Adrenal gland (tissue), 12 donors: ENCODE results near the gene ANXA10. TPM values are rescaled to one million over a fixed set of nuclear protein-coding genes. Genes with fewer than 3 reads are reported as not detected.

Experiments
- DNase-seq, 7 donors: peaks; one replicate each; pipeline ENCODE4 v3.0.0-alpha.2; 2019 to 2020
- H3K27ac ChIP-seq, 5 donors: fragments of 200-600 bp; sonication (generic) in 4 of 5; 1 replicate in 3 of 5; 2 replicates in 2 of 5; pipeline versions ENCODE4 v1.5.1 to v1.8.0; 2016 to 2020; ENCODE audit warnings: mild to moderate bottlenecking in 1 of 5
- H3K27me3 ChIP-seq: fragments of 200-600 bp; 2 replicates; pipeline ENCODE4 v1.8.0; 2021
- H3K36me3 ChIP-seq, 2 donors: fragments of 200-600 bp; replicated peaks in 1 of 2; 1 replicate in 1 of 2; 2 replicates in 1 of 2; pipeline versions ENCODE4 v1.5.1 to v1.8.0; 2018 to 2022
- H3K4me1 ChIP-seq, 2 donors: fragments of 200-600 bp; replicated peaks in 1 of 2; 1 replicate in 1 of 2; 2 replicates in 1 of 2; pipeline versions ENCODE4 v1.5.1 to v1.8.0; 2018 to 2021
- H3K4me3 ChIP-seq, 4 donors: fragments of 200-600 bp; sonication (generic) in 3 of 4; one replicate each; pipeline ENCODE4 v1.5.1; 2016 to 2018
- H3K9me3 ChIP-seq, 3 donors: fragments of 200-600 bp; sonication (generic) in 1 of 3; replicated peaks in 1 of 3; 1 replicate in 2 of 3; 2 replicates in 1 of 3; pipeline versions ENCODE4 v1.5.1 to v1.8.0; 2016 to 2021
- POLR2A ChIP-seq, 2 donors: fragments of 450-650 bp; IDR thresholded peaks; one replicate each; pipeline ENCODE4 v1.6.1; 2017; ENCODE audit warnings: antibody characterized with exemption in 2 of 2, mild to moderate bottlenecking in 2 of 2, moderate library complexity in 1 of 2
- WGBS, 4 donors: extraction: QIAGEN DNeasy Blood & Tissue Kit in 2 of 4; methylation state at CpG; one replicate each; pipeline versions ENCODE4 v1.1.5 to v1.1.7; 2013 to 2017; 5-methylcytosine and 5-hydroxymethylcytosine counted together
- intact Hi-C, 2 donors: fragments of 100-400 bp; cut with DNase I; formaldehyde crosslinking; loops; one replicate each; pipeline versions ENCODE4 v1.14.1 to v1.15.0; 2022 to 2023
- polyA plus RNA-seq, 3 donors: library from polyadenylated mRNA; stranded (reverse); fragments of 200-250 nt in 2 of 3; fragments of 350-450 nt in 1 of 3; fragmentation: Illumina TruSeq in 1 of 3; extraction: RNeasy Lipid Tissue Mini Kit (QIAGEN cat#74804) in 1 of 3; gene quantifications; one replicate each; pipeline ENCODE4 v1.2.3, GENCODE V29; 2013 to 2014
- total RNA-seq, 9 donors: library from RNA; depleted of rRNA in 4 of 9; stranded (reverse); fragments of >200 nt in 4 of 9; fragments of 120-200 nt in 1 of 9; fragmentation: NEBNext Ultra II Directional in 1 of 9; extraction: Animal tissue kit (Norgen Biotek cat#: 25700) in 1 of 9; gene quantifications; one replicate each; pipeline versions ENCODE4 v1.1.0 to v1.2.4, GENCODE V29; 2013 to 2023
- TF ChIP-seq, protein P1 (sequence below), 6 experiments: fragments of 450-650 bp in 4 of 6; fragments of 200-600 bp in 2 of 6; sonication (generic) in 1 of 6; IDR thresholded peaks; 1 replicate in 5 of 6; 2 replicates in 1 of 6; pipeline versions ENCODE4 v1.5.1 to v1.8.0; 2016 to 2021; ENCODE audit warnings: antibody characterized with exemption in 6 of 6, mild to moderate bottlenecking in 2 of 6, moderate library complexity in 1 of 6
- donor health status: healthy with polysubstance abuse.
- donor health status: Bipolar disorder and iron deficiency.
- donor health status: DM: yes; HTN: yes; CAD: no.
- donor health status: DM: no; HTN: no; CAD: no.
- donor health status: DM: no; HTN: no; CAD: no.
- donor health status: DM: yes; HTN: yes; CAD: no.

ANXA10 gene
- total and polyA plus RNA-seq, 12 donors: 0.17 TPM; not detected in 11

DNA sequence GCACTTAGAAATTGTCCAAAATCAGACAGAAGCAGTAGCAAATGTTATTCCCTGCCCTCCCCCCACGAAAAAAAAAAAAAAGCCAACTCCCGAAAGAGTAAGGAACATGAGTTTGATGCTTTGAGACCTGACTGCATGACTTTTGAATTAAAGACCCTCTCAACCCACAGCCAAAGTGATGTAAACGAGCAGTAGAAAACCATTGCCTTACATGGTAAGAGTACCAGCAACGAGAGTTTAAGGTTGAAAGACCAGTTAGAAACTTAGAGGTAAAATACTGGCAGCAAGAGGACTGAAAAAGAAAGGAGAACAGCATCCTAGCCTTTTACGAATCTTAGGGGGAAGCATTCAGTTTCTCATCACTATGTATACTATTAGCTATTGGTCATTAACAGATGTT, 10.0 kb upstream of the ANXA10 start:
- 55 to 71% (median 66%) methylated on average over 5 of the region's 5 CpGs for WGBS, 4 donors
- intact Hi-C loops: no loop called here

DNA sequence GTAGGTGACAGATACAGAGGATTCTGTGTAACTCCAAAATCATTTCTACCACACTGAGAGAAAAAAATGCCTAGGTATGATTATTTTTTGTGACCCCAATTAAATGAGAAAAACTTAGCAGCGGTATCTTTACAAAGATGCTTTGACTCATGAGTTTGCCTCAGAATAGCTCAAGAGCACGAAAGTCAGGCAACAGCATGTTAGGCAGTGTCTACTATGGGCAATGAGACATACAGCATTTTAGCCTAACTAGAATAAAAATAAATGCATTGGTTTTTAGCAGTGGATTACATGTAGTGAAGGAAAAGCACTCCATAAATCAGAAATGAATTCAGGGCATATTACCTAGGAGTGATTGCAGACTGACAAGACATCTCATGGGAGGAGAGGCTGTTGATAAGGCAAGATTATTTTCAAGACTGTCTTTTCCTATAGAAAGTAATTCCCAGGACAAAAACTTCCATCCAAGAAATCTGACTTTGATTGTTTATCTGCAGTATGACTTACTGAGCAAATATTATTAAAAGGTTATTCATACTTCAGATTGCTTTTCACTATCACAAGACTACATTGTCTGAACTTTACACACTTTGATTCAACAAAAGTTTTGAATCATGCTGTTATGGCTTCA, 3.6 kb downstream of the ANXA10 start:
- no peak overlapping the region for H3K27ac ChIP-seq
- intact Hi-C loops: no loop called here
- H3K27me3 ChIP-seq: no peaks in the 10 kb centered on the region
- TF ChIP-seq POLR2A (IDR thresholded peaks at IDR 0.05): no peak
- TF ChIP-seq, protein P1, sequence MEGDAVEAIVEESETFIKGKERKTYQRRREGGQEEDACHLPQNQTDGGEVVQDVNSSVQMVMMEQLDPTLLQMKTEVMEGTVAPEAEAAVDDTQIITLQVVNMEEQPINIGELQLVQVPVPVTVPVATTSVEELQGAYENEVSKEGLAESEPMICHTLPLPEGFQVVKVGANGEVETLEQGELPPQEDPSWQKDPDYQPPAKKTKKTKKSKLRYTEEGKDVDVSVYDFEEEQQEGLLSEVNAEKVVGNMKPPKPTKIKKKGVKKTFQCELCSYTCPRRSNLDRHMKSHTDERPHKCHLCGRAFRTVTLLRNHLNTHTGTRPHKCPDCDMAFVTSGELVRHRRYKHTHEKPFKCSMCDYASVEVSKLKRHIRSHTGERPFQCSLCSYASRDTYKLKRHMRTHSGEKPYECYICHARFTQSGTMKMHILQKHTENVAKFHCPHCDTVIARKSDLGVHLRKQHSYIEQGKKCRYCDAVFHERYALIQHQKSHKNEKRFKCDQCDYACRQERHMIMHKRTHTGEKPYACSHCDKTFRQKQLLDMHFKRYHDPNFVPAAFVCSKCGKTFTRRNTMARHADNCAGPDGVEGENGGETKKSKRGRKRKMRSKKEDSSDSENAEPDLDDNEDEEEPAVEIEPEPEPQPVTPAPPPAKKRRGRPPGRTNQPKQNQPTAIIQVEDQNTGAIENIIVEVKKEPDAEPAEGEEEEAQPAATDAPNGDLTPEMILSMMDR (IDR thresholded peaks at IDR 0.05): no peak
- H3K9me3 ChIP-seq: no peaks in the 10 kb centered on the region
- WGBS, 4 donors: 74 to 83% (median 78%) methylated on average over 2 of the region's 2 CpGs
- DNase-seq: no peak
- H3K4me1 ChIP-seq: no peaks in the 10 kb centered on the region
- H3K4me3 ChIP-seq: no peak overlapping the region
- H3K36me3 ChIP-seq: no peaks in the 10 kb centered on the region

More for the DNA sequence above, 10.0 kb upstream of the ANXA10 start:
- Histone ChIP-seq H3K27me3 (no peaks in the 10 kb centered on the region), H3K9me3 (no peaks in the 10 kb centered on the region), H3K4me3 (no peak overlapping the region), H3K27ac (no peak overlapping the region), H3K36me3 (no peaks in the 10 kb centered on the region), H3K4me1 (no peaks in the 10 kb centered on the region)
- no peak for DNase-seq
- TF ChIP-seq POLR2A (IDR thresholded peaks at IDR 0.05): no peak
- TF ChIP-seq, protein P1 (IDR thresholded peaks at IDR 0.05): no peak

DNA sequence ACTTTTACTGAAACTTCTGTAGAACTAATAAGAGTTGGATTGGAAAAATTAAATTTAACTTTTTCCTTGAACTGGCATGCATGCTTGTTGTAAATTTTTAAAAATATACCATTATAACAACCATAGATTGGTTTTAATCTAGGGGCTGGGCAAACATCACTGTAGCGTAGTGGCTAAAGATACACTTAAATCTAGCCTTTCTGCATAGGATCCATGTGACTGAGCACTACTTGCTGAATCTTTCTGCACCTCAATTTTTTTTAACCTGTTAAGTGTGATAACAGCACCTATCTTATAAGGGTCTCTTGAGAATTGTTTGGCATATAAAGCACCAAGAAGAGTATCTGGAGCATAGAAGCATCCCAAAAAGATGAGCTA, 4.1 kb downstream of the ANXA10 start:
- intact Hi-C loops: no loop called here
- no peak overlapping the region for H3K4me3 ChIP-seq
- H3K36me3 ChIP-seq: no peaks in the 10 kb centered on the region
- no peaks in the 10 kb centered on the region for H3K4me1 ChIP-seq
- no peaks in the 10 kb centered on the region for H3K9me3 ChIP-seq
- TF ChIP-seq, protein P1 (IDR thresholded peaks at IDR 0.05): no peak
- no peak for TF ChIP-seq POLR2A (IDR thresholded peaks at IDR 0.05)
- 67 to 90% (median 83%) methylated on average over 1 of the region's 1 CpG for WGBS, 4 donors
- no peak for DNase-seq
- no peaks in the 10 kb centered on the region for H3K27me3 ChIP-seq
- H3K27ac ChIP-seq: no peak overlapping the region

DNA sequence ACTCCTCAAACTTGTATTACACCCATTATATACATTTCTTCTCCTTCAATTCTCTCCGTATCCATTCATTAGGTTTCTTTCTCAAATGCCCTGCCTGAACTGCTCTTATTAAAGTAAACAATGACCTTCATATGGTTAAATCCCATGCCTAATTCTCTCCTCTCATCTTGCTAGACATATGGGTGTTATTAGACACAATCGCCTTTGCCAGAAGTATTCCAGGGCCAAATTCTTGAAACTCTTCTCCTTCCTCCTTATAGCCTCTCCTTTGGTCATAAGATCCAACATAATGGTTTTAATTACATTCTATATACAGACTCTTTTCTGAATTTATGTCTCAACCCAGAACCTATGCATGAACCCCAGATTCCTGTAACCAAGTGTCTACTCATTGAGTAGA, 4.8 kb downstream of the ANXA10 start:
- TF ChIP-seq POLR2A (IDR thresholded peaks at IDR 0.05): no peak
- TF ChIP-seq, protein P1 (IDR thresholded peaks at IDR 0.05): no peak
- no peak overlapping the region for H3K4me3 ChIP-seq
- H3K27ac ChIP-seq: no peak overlapping the region
- intact Hi-C loops: no loop called here
- no peaks in the 10 kb centered on the region for H3K9me3 ChIP-seq
- 62 to 81% (median 72%) methylated on average over 2 of the region's 2 CpGs for WGBS, 4 donors
- no peaks in the 10 kb centered on the region for H3K27me3 ChIP-seq
- no peaks in the 10 kb centered on the region for H3K36me3 ChIP-seq
- H3K4me1 ChIP-seq: no peaks in the 10 kb centered on the region
- no peak for DNase-seq
